NCI-H345 treated with DMSO at 0.1 percent for 48 hours (cell line): ENCODE results near the gene SLC25A18.
"Not testable (repeated sequence)": the region's sequence is repeated elsewhere in the genome, so short reads cannot be mapped to it uniquely, and the experiment has no call there.

ENCODE experiments used
- DNase-seq: peaks from one replicate; lab custom pipeline; 2025; ENCODE audit not compliant: unreplicated experiment; lab: John Stamatoyannopoulos, UW

The SLC25A18 gene, protein sequence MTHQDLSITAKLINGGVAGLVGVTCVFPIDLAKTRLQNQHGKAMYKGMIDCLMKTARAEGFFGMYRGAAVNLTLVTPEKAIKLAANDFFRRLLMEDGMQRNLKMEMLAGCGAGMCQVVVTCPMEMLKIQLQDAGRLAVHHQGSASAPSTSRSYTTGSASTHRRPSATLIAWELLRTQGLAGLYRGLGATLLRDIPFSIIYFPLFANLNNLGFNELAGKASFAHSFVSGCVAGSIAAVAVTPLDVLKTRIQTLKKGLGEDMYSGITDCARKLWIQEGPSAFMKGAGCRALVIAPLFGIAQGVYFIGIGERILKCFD

DNA sequence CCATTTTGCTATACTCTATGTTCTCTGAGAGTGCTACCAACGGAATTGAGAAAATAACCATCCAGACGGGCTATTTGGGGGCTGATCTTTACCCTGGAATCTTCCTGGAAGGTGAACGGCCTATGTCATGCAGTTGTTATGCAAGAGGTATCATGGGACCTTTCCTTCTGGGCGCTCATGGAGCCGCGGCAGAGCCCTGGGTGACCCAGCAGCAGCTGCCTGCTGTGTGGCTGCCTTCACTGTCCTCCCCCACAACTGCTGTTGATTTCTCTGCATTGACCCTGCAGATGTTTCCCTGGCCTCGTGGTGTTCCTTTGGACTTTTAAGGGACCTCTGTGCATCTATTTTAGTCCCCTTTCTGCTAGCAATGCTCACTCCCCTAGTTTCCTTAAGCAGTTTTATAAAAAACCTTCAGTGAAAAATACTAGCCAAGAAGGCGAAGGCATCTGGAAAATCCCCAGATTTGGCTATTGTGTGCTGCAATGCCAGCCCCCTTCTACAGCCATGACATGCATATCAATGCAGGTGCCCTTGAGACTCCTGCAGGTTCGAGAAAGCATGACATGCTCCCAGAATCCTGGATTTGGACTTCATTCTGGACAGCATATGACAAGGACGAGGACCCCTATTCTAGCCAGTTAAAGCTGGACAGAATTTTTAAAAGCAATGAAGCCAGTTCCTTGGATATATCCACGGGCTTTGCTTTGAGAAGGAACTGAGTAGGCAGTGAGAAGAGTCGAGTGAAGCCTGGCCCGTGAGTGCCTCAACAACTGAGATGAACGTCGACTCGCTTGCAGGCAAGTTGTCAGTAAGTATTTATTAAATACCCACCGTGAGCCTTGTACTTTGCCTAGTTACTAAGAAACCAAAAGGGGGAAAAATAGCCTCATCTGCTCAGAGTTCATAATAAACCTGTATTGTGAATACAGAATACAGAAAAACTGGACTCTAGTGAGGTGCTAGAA lies at the start of gene SLC25A18:
SLC25A18 (plus strand) TSS at position 593 of the 965 bp plus-strand sequence. CDS start 16,447 bp downstream, outside the sequence.
- no peak for DNase-seq

DNA sequence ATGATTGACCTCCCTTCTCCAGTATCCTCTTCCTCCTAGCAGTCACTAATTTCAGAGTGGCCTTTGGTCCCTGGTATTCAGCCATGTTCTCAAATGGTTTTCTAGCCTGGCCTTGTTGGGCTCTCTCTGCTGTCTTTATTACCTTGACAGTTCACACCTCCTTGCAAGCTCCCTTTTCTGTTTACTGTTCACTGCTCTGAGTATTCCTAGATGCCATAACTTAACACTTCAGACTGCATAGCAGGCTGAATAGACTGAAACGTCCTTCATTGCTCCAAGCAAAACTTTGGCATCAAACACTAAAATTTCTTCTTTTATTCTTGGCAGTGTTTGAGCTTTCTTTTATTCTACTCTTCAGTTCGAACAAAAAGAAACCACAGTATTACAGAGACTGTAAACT lies 49.7 kb upstream of the SLC25A18 start:
- no peak for DNase-seq

DNA sequence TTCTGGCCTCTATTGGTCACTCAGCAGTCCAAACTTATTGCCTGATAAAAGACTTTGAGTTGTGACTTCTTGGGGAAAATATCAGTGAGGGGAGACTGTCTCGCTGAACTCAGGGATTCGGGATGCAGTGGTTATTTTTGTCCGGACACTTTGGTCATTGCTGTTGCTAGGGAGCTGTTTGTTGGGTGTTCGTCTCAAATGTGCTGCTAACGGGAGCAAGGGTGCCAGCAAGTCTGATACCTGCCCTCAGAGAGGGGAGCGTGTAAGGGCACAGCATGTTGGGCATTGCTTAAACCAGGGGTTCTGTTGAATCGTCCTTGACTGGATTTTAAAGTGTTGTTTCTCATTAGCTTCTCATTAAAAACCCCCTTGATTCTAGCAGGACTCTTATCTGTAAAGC lies 49.2 kb upstream of the SLC25A18 start:
- DNase-seq: no peak

DNA sequence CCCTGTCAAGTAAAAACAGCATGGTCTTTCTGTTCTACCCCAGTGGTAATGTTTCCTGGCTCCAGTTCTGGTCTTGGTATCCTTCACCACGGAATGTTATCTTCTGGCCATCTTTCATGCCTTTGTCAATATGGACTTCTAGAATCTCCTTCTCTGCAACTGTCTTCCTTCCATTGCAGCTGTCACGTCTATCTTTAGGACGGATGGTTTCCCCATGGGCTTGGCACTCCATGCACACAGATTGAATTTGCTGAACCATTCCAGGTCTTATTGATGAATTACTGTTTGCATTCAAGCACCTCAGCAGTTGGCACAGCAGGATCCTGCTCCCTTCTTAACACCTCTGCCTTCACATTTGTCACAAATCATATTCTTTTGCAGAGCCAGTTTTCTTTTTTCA lies 44.9 kb upstream of the SLC25A18 start:
- no peak for DNase-seq

DNA sequence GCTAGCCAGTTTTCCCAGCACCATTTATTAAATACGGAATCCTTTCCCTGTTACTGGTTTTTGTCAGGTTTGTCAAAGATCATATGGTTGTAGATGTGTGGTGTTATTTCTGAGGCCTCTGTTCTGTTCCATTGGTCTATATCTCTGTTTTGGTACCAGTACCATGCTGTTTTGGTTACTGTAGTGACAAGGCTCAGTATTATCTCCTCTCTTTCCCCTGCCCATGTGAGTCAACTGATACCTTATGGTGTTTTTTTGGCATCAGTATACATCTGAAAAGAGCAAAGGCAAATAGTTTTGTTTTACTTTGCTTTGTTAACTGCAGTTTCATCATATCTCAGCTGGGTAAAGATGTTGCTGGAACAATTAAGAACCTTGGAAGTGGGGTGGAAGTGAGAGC lies 41.3 kb upstream of the SLC25A18 start:
- DNase-seq: not testable (repeated sequence)

DNA sequence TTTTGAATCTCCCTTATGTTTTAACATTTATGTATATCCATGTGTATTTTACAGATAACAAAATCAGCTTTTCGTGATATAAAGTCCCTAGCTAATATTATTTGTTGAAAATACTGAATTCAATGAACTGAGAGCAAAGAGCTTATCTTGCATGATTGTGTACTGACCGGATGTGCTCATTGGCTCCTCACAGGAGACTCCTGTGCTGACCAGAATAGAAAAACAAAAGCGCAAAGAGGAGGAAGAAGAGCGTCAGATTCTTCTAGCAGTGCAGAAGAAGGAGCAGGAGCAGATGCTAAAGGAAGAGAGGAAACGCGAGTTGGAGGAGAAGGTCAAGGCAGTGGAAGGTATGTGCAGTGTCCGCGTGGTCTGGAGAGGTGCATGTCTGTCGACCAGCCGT lies 39.4 kb upstream of the SLC25A18 start:
- DNase-seq: no peak

DNA sequence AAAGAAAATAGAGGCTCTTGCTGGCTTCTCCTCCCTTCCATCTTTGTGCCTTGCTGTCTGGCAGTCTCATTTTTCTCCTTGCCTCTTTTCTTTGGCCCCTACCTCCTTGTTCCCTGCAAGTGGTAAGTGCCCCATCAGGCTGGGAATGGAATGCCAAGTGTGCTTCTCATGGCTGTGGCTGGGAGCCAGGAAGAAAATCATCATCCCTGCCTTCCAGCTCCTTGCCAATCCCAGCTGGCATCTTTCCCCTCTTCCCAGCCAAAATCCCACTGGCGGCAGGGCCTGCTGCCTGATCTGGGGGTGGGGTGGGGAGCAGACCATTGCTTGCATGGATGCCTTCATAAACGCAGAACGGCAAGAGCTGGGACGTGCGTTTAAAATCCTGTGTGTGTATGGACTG lies 27.0 kb upstream of the SLC25A18 start:
- DNase-seq: no peak

DNA sequence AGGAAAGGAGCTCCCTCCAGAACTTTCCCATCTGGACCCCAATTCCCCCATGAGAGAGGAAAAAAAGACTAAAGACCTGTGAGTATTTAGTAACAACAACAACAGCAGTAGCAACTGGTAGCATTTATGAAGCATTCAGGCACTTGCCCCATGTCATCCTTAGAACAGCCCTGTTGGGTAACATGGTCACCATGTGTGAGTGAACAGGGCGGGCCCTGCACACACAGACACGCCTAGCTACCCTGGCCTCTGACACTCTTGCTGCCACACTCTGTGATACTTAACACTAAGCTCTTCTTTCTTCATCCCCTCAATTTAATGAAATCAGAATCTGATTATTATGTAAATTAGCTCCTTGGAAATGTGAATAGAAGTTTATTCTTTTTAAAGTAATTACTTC lies 26.1 kb upstream of the SLC25A18 start:
- no peak for DNase-seq

DNA sequence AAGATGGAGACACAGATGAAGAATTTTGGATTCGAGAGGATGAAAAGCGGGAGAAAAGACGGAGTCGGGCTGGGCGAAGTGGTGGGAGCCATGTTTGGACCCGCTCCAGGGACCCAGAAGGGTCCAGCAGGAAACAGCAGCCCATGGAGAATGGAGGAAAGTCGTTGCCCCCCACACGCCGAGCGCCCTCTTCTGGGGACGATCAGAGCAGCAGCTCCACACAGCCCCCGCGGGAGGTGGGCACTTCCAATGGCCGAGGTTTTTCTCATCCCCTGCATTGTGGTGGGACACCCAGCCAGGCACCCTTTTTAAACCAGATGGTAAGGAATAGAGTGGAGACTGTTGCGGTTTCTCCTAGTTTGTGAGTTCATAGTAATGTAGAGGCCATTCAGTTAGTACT lies 22.8 kb upstream of the SLC25A18 start:
- no peak for DNase-seq

DNA sequence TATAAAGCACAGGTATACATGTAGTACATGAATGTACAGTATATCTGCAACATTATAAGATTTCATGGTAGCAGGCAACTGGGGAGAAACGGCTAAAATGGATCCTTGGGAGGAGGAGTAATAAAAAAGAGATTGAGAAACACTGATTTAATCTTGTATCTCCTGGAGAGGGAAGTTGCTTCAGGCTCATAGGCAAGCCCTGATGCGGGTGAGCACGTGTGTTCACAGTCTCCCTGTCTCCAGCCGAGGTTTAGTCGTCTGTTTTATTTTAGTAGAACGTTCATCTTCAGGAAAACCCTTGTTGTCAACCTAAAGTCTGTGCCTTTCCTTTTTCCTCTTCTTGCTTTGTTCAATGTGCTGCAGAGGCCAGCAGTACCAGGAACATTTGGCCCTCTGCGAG lies 21.8 kb upstream of the SLC25A18 start:
- DNase-seq: no peak

DNA sequence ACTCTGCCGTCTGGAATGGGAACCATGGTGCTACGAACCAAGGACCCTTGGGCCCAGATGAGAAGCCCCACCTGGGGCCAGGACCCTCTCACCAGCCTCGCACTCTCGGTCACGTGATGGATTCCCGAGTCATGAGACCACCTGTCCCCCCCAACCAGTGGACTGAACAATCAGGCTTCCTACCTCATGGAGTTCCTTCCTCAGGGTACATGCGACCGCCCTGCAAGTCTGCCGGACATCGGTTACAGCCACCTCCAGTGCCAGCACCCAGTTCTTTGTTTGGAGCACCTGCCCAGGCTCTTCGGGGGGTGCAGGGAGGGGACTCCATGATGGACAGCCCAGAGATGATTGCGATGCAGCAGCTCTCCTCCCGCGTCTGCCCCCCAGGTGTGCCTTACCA lies 20.8 kb upstream of the SLC25A18 start:
- no peak for DNase-seq

DNA sequence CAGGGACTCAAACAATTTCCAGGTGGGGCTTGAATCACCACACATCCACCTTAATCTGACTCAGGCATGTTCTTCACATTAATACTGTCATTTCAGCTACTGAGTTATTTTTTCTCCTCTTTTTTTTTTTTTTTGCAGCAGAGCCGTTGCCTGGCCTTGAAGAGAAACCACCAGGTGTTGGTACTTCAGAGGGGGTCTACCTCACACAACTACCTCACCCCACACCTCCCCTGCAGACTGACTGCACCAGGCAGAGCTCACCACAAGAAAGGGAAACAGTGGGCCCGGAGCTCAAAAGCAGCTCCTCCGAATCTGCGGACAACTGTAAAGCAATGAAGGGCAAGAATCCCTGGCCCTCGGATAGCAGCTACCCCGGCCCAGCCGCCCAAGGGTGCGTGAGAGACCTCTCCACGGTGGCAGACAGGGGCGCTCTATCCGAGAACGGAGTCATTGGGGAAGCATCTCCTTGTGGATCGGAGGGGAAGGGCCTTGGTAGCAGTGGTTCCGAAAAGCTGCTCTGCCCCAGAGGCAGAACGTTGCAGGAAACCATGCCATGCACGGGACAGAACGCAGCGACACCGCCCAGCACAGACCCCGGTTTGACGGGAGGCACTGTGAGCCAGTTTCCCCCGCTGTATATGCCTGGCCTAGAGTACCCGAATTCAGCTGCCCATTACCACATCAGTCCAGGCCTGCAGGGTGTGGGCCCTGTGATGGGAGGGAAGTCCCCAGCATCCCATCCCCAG lies 15.1 kb upstream of the SLC25A18 start:
- DNase-seq: no peak

DNA sequence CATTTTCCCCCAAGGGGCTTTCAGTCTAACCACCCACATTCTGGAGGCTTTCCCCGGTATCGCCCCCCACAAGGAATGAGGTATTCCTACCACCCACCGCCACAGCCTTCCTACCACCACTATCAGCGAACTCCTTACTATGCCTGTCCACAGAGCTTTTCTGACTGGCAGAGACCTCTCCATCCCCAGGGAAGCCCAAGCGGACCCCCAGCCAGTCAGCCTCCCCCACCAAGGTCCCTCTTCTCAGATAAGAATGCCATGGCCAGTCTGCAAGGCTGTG lies 14.6 kb upstream of the SLC25A18 start:
- DNase-seq: no peak

DNA sequence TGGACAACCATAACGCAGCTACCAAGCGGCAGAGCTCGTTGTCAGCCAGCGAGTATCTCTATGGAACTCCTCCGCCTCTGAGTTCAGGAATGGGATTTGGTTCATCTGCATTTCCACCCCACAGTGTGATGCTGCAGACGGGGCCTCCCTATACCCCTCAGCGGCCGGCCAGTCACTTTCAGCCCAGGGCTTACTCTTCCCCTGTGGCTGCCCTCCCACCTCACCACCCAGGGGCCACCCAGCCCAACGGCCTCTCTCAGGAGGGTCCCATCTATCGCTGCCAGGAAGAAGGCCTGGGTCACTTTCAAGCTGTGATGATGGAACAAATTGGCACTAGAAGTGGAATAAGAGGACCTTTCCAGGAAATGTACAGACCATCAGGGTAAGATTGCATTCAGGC lies 14.1 kb upstream of the SLC25A18 start:
- no peak for DNase-seq

DNA sequence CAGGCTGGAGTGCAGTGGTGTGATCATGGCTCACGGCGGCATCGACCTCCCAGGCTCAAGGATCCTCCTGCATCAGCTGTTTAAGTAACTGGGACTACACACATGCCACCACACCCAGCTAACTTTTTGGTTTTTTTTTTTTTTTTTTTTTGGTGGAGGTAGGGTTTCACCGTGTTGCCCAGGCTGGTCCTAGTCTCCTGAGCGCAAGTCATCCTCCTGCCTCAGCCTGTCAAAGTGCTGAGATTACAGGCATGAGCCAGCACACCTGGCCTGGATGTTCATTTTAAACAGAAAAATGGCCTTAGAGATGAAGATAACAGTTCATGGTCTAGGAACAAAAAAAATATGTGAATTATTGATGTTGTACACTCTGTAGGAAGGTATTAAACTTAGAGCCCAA lies 13.6 kb upstream of the SLC25A18 start:
- no peak for DNase-seq

DNA sequence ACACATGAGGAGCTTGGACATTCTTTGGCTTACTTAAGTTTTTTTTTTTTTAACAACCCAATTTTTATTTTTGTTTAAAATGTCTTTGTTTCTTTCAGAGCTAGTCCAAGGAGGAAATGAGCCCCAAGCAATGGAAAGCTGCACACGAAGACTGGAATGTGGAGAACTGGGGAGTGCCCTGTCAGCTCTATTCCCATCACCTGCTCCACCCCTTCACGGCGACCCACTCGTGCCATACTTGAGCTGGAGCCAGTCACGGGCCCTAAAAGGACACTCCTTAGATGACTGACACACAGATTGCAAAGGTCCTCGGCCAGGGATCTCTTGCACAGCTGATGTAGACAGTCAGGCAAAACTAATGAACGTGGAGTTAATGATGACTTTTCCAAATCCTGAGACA lies 10.6 kb upstream of the SLC25A18 start:
- DNase-seq: no peak

DNA sequence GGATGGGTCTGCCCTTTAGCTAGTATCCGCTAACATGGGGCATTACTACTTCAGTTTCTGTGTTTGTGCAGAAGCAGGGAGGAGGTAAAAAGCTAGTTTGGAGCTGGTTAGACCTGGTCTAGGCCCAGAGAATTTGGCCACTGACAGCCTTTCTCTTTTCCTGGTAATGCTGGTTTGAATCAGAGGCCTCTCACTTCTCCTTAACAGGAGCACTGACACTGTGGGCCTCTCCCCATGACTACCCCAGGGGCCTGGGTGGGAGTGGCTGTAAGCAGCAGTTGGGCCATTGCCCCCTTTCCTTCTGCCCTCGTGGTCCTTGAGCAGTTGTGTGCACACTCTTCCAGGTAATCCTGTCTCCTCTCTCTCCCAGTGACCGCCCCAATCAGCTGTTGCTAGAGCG lies 8.5 kb upstream of the SLC25A18 start:
- no peak for DNase-seq

DNA sequence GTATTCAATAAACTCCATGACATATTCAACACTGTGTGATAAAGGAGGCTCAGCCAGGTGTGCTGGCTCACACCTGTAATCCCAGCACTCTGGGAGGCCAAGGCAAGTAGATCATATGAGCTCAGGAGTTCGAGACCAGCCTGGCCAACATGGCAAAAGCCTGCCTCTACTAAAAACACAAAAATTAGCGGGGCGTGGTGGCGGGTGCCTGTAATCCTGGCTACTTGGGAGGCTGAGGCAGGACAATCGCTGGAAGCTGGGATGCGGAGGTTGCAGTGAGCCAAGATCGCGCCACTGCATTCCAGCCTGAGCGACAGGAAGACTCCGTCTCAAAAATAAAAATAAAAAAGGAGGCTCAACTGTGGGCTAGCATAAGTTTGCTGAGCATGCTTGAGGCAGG lies 4.1 kb upstream of the SLC25A18 start:
- no peak for DNase-seq

DNA sequence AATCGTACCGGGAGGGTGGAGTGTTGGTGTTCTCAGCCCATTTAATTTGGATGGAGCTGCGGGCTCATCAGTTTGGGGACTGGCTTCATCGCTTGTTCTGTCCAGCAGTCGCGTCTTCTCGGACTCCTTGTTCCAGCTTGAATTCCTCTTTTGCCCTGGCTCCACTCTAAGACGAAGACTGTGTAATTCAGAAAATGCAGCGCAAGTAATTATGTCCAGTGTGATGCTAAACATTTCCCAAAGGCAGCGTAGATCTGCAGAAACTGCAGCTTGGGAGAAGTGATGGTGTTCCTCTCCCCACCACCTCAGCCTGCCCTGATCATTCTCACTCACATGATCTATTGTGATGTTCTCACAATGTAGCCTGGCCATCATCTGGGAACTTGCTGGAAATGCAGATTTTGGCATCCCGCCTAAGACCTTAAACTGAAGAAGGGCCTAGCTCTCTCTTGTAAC lies 666 bp downstream of the SLC25A18 start:
- DNase-seq: no peak

DNA sequence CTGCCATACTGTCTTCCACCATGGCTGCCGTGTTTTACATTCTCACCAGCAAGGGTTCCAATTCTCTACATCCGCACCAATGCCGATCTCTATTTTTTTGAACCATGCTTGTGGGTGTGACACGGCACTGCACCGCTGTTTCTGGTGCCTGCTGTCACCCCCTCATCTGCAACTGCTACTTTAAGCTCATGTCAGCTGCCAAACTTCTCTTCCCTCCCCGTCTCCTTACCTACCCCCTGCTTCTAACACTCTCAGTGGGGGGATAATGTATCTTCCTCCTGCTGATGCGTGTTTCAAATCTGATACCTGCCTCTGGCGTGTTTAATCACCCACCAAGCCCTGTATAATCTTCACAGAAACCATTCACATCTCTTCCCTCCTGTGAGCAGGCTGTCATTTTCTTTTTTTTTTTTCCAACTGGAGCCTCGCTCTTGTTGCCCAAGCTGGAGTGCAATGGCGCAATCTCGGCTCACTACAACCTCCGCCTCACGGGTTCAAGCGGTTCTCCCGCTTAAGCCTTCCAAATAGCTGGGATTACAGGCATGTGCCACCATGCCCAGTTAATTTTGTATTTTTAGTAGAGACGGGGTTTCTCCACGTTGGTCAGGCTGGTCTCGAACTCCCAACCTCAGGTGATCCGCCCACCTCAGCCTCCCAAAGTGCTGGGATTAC lies 2.9 kb downstream of the SLC25A18 start:
- DNase-seq: not testable (repeated sequence)

DNA sequence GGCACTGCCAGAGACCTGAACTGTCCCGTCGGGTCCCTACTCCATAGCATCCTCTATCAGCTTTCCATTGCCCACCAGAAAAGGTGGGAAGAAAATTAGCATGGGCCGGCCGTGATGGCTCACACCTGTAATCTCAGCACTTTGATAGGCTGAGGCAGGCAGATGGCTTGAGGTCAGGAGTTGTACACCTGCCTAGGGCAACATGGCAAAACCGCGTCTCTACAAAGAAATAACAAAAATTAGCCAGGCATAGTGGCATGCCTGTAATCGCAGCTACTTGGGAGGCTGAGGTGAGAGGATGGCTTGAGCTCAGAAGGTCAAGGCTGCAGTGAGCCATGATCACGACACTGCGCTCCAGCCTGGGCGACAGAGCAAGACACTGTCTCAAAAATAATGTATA lies 3.5 kb downstream of the SLC25A18 start:
- DNase-seq: no peak
